GM23248 (cell line): ENCODE measurements around the gene OLR1. TPM values are rescaled to one million over a fixed set of nuclear protein-coding genes. Genes with fewer than 3 reads are reported as not detected.

Experiments used
- DNase-seq: peaks from one replicate; pipeline ENCODE4 v3.0.0-alpha.2; 2015
- H2AFZ ChIP-seq: fragments of 200-600 bp; sonication (generic); 2 replicates; pipeline ENCODE4 v1.6.1; 2016; ENCODE audit warnings: antibody characterized with exemption
- H3F3A ChIP-seq: fragments of 200-600 bp; sonication (generic); 2 replicates; pipeline ENCODE4 v1.6.1; 2016; ENCODE audit warnings: mild to moderate bottlenecking, antibody characterized with exemption, mixed run types; ENCODE audit not compliant: insufficient read depth
- H3K27ac ChIP-seq: fragments of 200-600 bp; sonication (generic); 2 replicates; pipeline ENCODE4 v1.5.1; 2016; ENCODE audit warnings: mild to moderate bottlenecking
- H3K27me3 ChIP-seq: fragments of 200-600 bp; sonication (generic); replicated peaks from 2 replicates; pipeline ENCODE4 v1.6.1; 2016; ENCODE audit warnings: mild to moderate bottlenecking; ENCODE audit not compliant: insufficient read depth
- H3K36me3 ChIP-seq: fragments of 200-600 bp; sonication (generic); 2 replicates; pipeline ENCODE4 v1.6.1; 2016; ENCODE audit warnings: low read depth, mild to moderate bottlenecking
- H3K4me1 ChIP-seq: fragments of 200-600 bp; sonication (generic); 2 replicates; pipeline ENCODE4 v1.6.1; 2016; ENCODE audit warnings: mild to moderate bottlenecking; ENCODE audit not compliant: insufficient read depth
- H3K4me2 ChIP-seq: fragments of 200-600 bp; sonication (generic); one replicate; pipeline ENCODE4 v1.6.1; 2016; ENCODE audit warnings: mild to moderate bottlenecking; ENCODE audit not compliant: unreplicated experiment
- H3K4me3 ChIP-seq: fragments of 200-600 bp; sonication (generic); 2 replicates; pipeline ENCODE4 v1.5.1; 2016; ENCODE audit warnings: mild to moderate bottlenecking
- H3K79me2 ChIP-seq: fragments of 200-600 bp; sonication (generic); 2 replicates; pipeline ENCODE4 v1.6.1; 2016; ENCODE audit warnings: mild to moderate bottlenecking; ENCODE audit not compliant: insufficient read depth
- H3K9ac ChIP-seq: fragments of 200-600 bp; sonication (generic); 2 replicates; pipeline ENCODE4 v1.6.1; 2016; ENCODE audit warnings: mild to moderate bottlenecking
- H3K9me2 ChIP-seq: fragments of 200-600 bp; sonication (generic); 2 replicates; pipeline ENCODE4 v1.6.1; 2016; ENCODE audit warnings: mixed run types, mild to moderate bottlenecking, moderate library complexity; ENCODE audit not compliant: insufficient read depth
- H3K9me3 ChIP-seq: fragments of 200-600 bp; sonication (generic); one replicate; pipeline ENCODE4 v1.6.1; 2017; ENCODE audit warnings: low read depth
- H4K20me1 ChIP-seq: fragments of 200-600 bp; sonication (generic); 2 replicates; pipeline ENCODE4 v1.6.0; 2016; ENCODE audit not compliant: insufficient read depth
- EZH2 ChIP-seq: fragments of 200-600 bp; sonication (generic); IDR thresholded peaks from 2 replicates; pipeline ENCODE4 v1.6.1; 2018; ENCODE audit warnings: antibody characterized with exemption, mild to moderate bottlenecking; ENCODE audit not compliant: insufficient read depth, poor library complexity, severe bottlenecking
- EZH2phosphoT487 ChIP-seq: fragments of 200-600 bp; sonication (generic); IDR thresholded peaks from 2 replicates; pipeline ENCODE4 v1.6.1; 2018; ENCODE audit warnings: antibody characterized with exemption, moderate library complexity, mild to moderate bottlenecking, low read depth; ENCODE audit not compliant: insufficient read depth
- WGBS, 2 experiments: methylation state at CpG; one replicate each; pipeline ENCODE4 v1.1.6; 2015 to 2017; ENCODE audit warnings: low lambda C conversion rate in 2 of 2, low coverage in 1 of 2; ENCODE audit errors: missing lambda C conversion rate in 2 of 2; 5-methylcytosine and 5-hydroxymethylcytosine counted together
- in situ Hi-C: fragments of 300-500 bp; cut with MboI; formaldehyde crosslinking; loops from 2 replicates; pipeline ENCODE4 v1.15.0; 2020
- polyA plus RNA-seq: library from polyadenylated mRNA; unstranded; fragments of >200 nt; fragmentation: Nextera tagmentation; extraction: Ambion mirVana; gene quantifications from 2 replicates; pipeline ENCODE4 v1.2.1, GENCODE V29; 2016
- total RNA-seq: library from RNA; depleted of rRNA; stranded (reverse); fragments of >200 nt; shearing (Covaris generic); gene quantifications from 2 replicates; pipeline ENCODE4 v1.2.3, GENCODE V29; 2014

OLR1 gene
- total and polyA plus RNA-seq, 2 experiments from 2014 or later = 4.6 to 6.3 TPM

DNA sequence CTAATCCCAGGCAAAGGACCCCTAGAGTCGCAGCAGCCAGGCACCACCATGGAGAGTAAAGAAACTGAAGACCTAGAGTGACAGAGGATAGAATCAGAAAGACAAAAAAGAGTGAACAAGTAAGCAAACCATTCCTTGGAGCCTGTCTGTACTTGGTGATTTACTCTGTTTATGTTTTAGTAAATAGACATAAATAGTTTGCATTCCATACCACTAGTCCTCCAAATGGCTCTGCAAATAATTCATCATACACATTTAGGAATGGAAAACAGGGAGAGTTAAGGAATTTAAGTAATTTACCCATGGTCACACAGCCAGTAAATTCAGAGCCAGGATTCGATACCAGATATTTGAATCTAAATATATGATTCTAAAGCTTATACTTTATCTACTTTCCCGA lies 2.8 kb downstream of the OLR1 start:
- no peaks in the 10 kb centered on the region for H3K9me2 ChIP-seq
- H3K27me3 ChIP-seq = no peaks in the 10 kb centered on the region
- H3K79me2 ChIP-seq = no peaks in the 10 kb centered on the region
- in situ Hi-C loops = no loop called here
- H3K4me2 ChIP-seq = peak overlapping the region; percentile 70
- DNase-seq = no peak
- H3F3A ChIP-seq = peaks cover 23% of the 10 kb centered on the region
- 50% methylated on average over 3 of the region's 3 CpGs for WGBS, 2 experiments
- peak overlapping the region; percentile 48 for H2AFZ ChIP-seq
- 0 out of 2 replicates have a peak overlapping the region, but pooled peaks have one; percentile 4 for H3K4me3 ChIP-seq
- H3K9ac ChIP-seq = no peak overlapping the region
- peaks cover 53% of the 10 kb centered on the region for H3K4me1 ChIP-seq
- H3K27ac ChIP-seq = peak overlapping the region; percentile 40
- H3K36me3 ChIP-seq = no peaks in the 10 kb centered on the region
- no peaks in the 10 kb centered on the region for H3K9me3 ChIP-seq
- no peaks in the 10 kb centered on the region for H4K20me1 ChIP-seq
- TF ChIP-seq EZH2 (no peak), EZH2phosphoT487 (no peak)

GRCh38 chr12:10167599-10167998 lies 4.3 kb downstream of the OLR1 start:
- Histone ChIP-seq H3K9me3 (no peaks in the 10 kb centered on the region), H3K27me3 (no peaks in the 10 kb centered on the region), H3K36me3 (no peaks in the 10 kb centered on the region), H3F3A (peaks cover 23% of the 10 kb centered on the region), H3K27ac (no peak overlapping the region), H3K4me1 (peaks cover 52% of the 10 kb centered on the region), H3K9me2 (no peaks in the 10 kb centered on the region), H2AFZ (no peak overlapping the region), H3K9ac (no peak overlapping the region), H3K4me2 (no peak overlapping the region), H4K20me1 (no peaks in the 10 kb centered on the region), H3K79me2 (no peaks in the 10 kb centered on the region), H3K4me3 (no peak overlapping the region)
- DNase-seq = no peak
- WGBS, 2 experiments = 47 to 56% methylated on average over 5 of the region's 5 CpGs
- TF ChIP-seq EZH2phosphoT487 (no peak), EZH2 (no peak)
- in situ Hi-C loops = no loop called here

DNA sequence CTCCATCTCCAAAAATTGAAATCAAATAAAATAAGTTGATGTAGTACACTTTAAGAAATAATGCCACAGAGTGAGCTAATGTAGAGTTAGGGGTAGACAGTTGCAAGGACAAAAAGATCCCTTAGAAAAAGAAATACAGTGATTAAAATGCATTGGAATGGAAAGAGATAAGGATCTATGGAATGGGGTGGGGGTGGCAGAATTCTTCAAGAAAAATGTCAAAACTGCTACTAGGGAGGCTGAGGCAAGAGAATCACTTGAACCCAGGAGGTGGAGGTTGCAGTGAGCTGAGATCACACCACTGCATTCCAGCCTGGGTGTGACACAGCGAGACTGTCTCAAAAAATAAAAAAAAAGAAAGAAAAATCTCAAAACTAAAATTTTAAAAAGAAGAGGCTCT lies 6.5 kb downstream of the OLR1 start:
- Histone ChIP-seq H2AFZ (no peak overlapping the region), H3F3A (peaks cover 6% of the 10 kb centered on the region), H3K4me1 (peaks cover 31% of the 10 kb centered on the region), H3K27ac (no peak overlapping the region), H3K9me2 (no peaks in the 10 kb centered on the region), H3K36me3 (no peaks in the 10 kb centered on the region), H3K79me2 (no peaks in the 10 kb centered on the region), H3K9me3 (no peaks in the 10 kb centered on the region), H3K4me3 (no peak overlapping the region), H3K9ac (no peak overlapping the region), H3K4me2 (no peak overlapping the region), H3K27me3 (no peaks in the 10 kb centered on the region), H4K20me1 (no peaks in the 10 kb centered on the region)
- in situ Hi-C loops = no loop called here
- TF ChIP-seq EZH2phosphoT487 = no peak
- no peak for TF ChIP-seq EZH2
- WGBS, 2 experiments = 0 to 10% methylated on average over 1 of the region's 1 CpG
- DNase-seq = no peak

GRCh38 chr12:10163084-10163483 lies 8.8 kb downstream of the OLR1 start:
- no peaks in the 10 kb centered on the region for H4K20me1 ChIP-seq
- H3K27me3 ChIP-seq = no peaks in the 10 kb centered on the region
- H3K9me2 ChIP-seq = no peaks in the 10 kb centered on the region
- DNase-seq = no peak
- no peaks in the 10 kb centered on the region for H3K9me3 ChIP-seq
- peak overlapping the region; percentile 32; the same call in 1 of the 2 replicates for H2AFZ ChIP-seq
- no peaks in the 10 kb centered on the region for H3K79me2 ChIP-seq
- WGBS, 2 experiments = 79 to 81% methylated on average over 3 of the region's 3 CpGs
- no peaks in the 10 kb centered on the region for H3K36me3 ChIP-seq
- no peak overlapping the region for H3K4me3 ChIP-seq
- H3K4me2 ChIP-seq = no peak overlapping the region
- in situ Hi-C loops = no loop called here
- H3F3A ChIP-seq = 0 out of 2 replicates have a peak, but pooled peaks cover 7% of the 10 kb centered on the region
- H3K9ac ChIP-seq = no peak overlapping the region
- peaks cover 13% of the 10 kb centered on the region for H3K4me1 ChIP-seq
- no peak overlapping the region for H3K27ac ChIP-seq
- TF ChIP-seq EZH2phosphoT487 (no peak), EZH2 (no peak)
